Measurements from ENCODE around the gene GPC5. TPM values are rescaled to one million over a fixed set of nuclear protein-coding genes. Genes with fewer than 3 reads are reported as not detected.

The GPC5 gene
- total and polyA plus RNA-seq, 2 of the 8 experiments (the other 6 are each of a cell fraction or from before 2014, with no cell fraction given), result 0.20 to 0.39 TPM

GRCh38 chr13:91708558-91708957 lies 310.1 kb downstream of the GPC5 start:
- Histone ChIP-seq H2BK120ac (replicated peaks; ENCODE audit: low read depth, low read length) (no peak overlapping the region), H2AK5ac (ENCODE audit: low read depth, low read length) (no peak overlapping the region), H4K20me1 (replicated peaks in 1 of 2; ENCODE audit: control insufficient read depth in 1 of 2, insufficient read depth in 2 of 2, low read length in 2 of 2) (no peaks in the 10 kb centered on the region), H3K14ac (ENCODE audit: insufficient read length) (no peak overlapping the region), H3K4me3 (ENCODE audit: extremely low read depth in 1 of 4, insufficient read depth in 2 of 4, low read depth in 3 of 4, low read length in 4 of 4) (no peak overlapping the region), H3K56ac (replicated peaks; ENCODE audit: insufficient read length, low read depth, low read length) (no peak overlapping the region), H3K79me1 (ENCODE audit: low read depth, low read length) (no peaks in the 10 kb centered on the region), H2AFZ (ENCODE audit: low read length) (no peak overlapping the region), H3K36me3 (ENCODE audit: control insufficient read depth in 2 of 4, insufficient read depth in 4 of 4, low read length in 3 of 4) (no peaks in the 10 kb centered on the region), H3K4me1 (replicated peaks in 1 of 4; ENCODE audit: control insufficient read depth in 3 of 4, insufficient read depth in 4 of 4, low read length in 3 of 4) (no peaks in the 10 kb centered on the region), H2BK20ac (ENCODE audit: low read length) (no peak overlapping the region), H4K91ac (replicated peaks; ENCODE audit: insufficient read length, low read length) (no peak overlapping the region), H4K5ac (ENCODE audit: insufficient read length, low read depth, low read length) (no peak overlapping the region), H3K4ac (replicated peaks; ENCODE audit: insufficient read length, low read depth, low read length) (no peak overlapping the region), H3K23ac (ENCODE audit: insufficient read length) (no peak overlapping the region), H2BK5ac (ENCODE audit: low read depth, low read length) (no peak overlapping the region), H4K8ac (ENCODE audit: extremely low read depth, insufficient read depth, low read length) (no peak overlapping the region), H2BK12ac (ENCODE audit: low read depth, low read length) (no peak overlapping the region), H3K4me2 (ENCODE audit: insufficient read depth in 1 of 2, low read depth in 2 of 2, low read length in 2 of 2) (no peak overlapping the region), H3K23me2 (ENCODE audit: low read depth, low read length) (no peaks in the 10 kb centered on the region), H2BK15ac (ENCODE audit: low read length) (no peak overlapping the region), H3K27ac (ENCODE audit: low read depth, low read length) (no peak overlapping the region), H3K79me2 (ENCODE audit: control insufficient read depth in 1 of 2, insufficient read depth in 2 of 2, low read length in 2 of 2) (no peaks in the 10 kb centered on the region), H3K27me3 (replicated peaks in 1 of 4; ENCODE audit: control insufficient read depth in 3 of 4, extremely low read depth in 1 of 4, insufficient read depth in 3 of 4, low read length in 3 of 4) (peaks cover 0 to 1% (median 0%) of the 10 kb centered on the region in 4 experiments; a peak in 1 of 7 replicates), H3K9ac (replicated peaks in 1 of 4; ENCODE audit: extremely low read depth in 1 of 4, low read depth in 3 of 4, low read length in 3 of 4) (no peak overlapping the region), H3K18ac (ENCODE audit: extremely low read depth, low read length) (no peak overlapping the region), H3K9me3 (ENCODE audit: insufficient read depth in 2 of 2, low read depth in 1 of 2, low read length in 1 of 2) (no peaks in the 10 kb centered on the region)
- DNase-seq (ENCODE audit: low read depth in 1 of 2, low spot score in 2 of 2) (no peak), FAIRE-seq (no peak)
- CTCF ChIA-PET (ENCODE audit: partially characterized antibody), result interaction anchor here (1.1 to 1.2 kb wide), 2 partner anchors 13 to 334 kb away, joined by 3 to 4 read pairs; no protein-coding TSS in a partner anchor
- WGBS, 2 experiments (ENCODE audit: extremely low coverage in 1 of 2, insufficient coverage in 1 of 2, insufficient read length in 1 of 2, insufficient replicate concordance in 2 of 2, low coverage in 1 of 2, low lambda C conversion rate in 2 of 2, missing lambda C conversion rate in 1 of 2), result 84% methylated on average over 1 of the region's 1 CpG; no CpG with 5 or more reads in 1 of the 2 experiments
- TF ChIP-seq MAFK (IDR thresholded peaks at IDR 0.05; ENCODE audit: low read depth, low read length), result no peak
- no peak for TF ChIP-seq CBX8 (IDR thresholded peaks at IDR 0.05; ENCODE audit: borderline replicate concordance, low read depth, low read length)
- TF ChIP-seq SIRT6 (IDR thresholded peaks at IDR 0.05; ENCODE audit: low read length), result no peak
- no peak for TF ChIP-seq CTBP2 (IDR thresholded peaks at IDR 0.05; ENCODE audit: borderline replicate concordance, insufficient read depth, insufficient read length, low read length)
- TF ChIP-seq GABPA (IDR thresholded peaks at IDR 0.05; ENCODE audit: borderline replicate concordance, insufficient read depth, low read length), result no peak
- TF ChIP-seq SUZ12 (IDR thresholded peaks at IDR 0.05; ENCODE audit: low read length), result no peak
- TF ChIP-seq BRCA1 (IDR thresholded peaks at IDR 0.05; ENCODE audit: low read depth, low read length), result no peak
- no peak for TF ChIP-seq RBBP5 (IDR thresholded peaks at IDR 0.05; ENCODE audit: borderline replicate concordance, low read depth, low read length)
- no peak for TF ChIP-seq SP1 (IDR thresholded peaks at IDR 0.05; ENCODE audit: low read depth, low read length)
- TF ChIP-seq RAD21 (IDR thresholded peaks at IDR 0.05 in 1 of 2, conservative IDR thresholded peaks at IDR 0.05 in 1 of 2; ENCODE audit: low read depth in 2 of 2, low read length in 2 of 2), result no peak
- TF ChIP-seq POLR2A (IDR thresholded peaks at IDR 0.05; ENCODE audit: control extremely low read depth in 1 of 2, low read depth in 2 of 2, low read length in 2 of 2), result no peak
- no peak for TF ChIP-seq MAX (IDR thresholded peaks at IDR 0.05)
- TF ChIP-seq CREB1 (IDR thresholded peaks at IDR 0.05), result no peak
- TF ChIP-seq SRF (IDR thresholded peaks at IDR 0.05; ENCODE audit: low read depth, low read length), result no peak
- no peak for TF ChIP-seq YY1 (IDR thresholded peaks at IDR 0.05; ENCODE audit: low read depth, low read length)
- POLR2A ChIA-PET (ENCODE audit: partially characterized antibody), result no interaction called here

Measured in H1 (cell line).